Midbrain (tissue), 1 donor: Measurements from ENCODE around the gene CDH13.

Source experiments
- DNase-seq: peaks from one replicate; lab custom pipeline; 2025; lab: John Stamatoyannopoulos, UW

Gene CDH13

GRCh38 chr16:83174671-83175070, 547.9 kb downstream of the CDH13 start:
- no peak for DNase-seq

GRCh38 chr16:83176802-83177201, 550.0 kb downstream of the CDH13 start:
- peak; percentile 33 for DNase-seq

GRCh38 chr16:83185902-83186301, 559.1 kb downstream of the CDH13 start:
- no peak for DNase-seq

- no peak for DNase-seq
Observed at GRCh38 chr16:83187405-83187804, 560.6 kb downstream of the CDH13 start.

- DNase-seq: no peak
Observed at GRCh38 chr16:83196796-83197195, 570.0 kb downstream of the CDH13 start.

GRCh38 chr16:83197450-83197849, 570.7 kb downstream of the CDH13 start:
- DNase-seq: no peak

- no peak for DNase-seq
Observed at GRCh38 chr16:83198977-83199376, 572.2 kb downstream of the CDH13 start.

GRCh38 chr16:83200005-83200779, 573.4 kb downstream of the CDH13 start:
- DNase-seq: peak; percentile 25

GRCh38 chr16:83201748-83202147, 575.0 kb downstream of the CDH13 start:
- no peak for DNase-seq

GRCh38 chr16:83205896-83206295, 579.1 kb downstream of the CDH13 start:
- no peak for DNase-seq

GRCh38 chr16:83206426-83206825, 579.7 kb downstream of the CDH13 start:
- no peak for DNase-seq

GRCh38 chr16:83211711-83212110, 584.9 kb downstream of the CDH13 start:
- DNase-seq: no peak

- DNase-seq: no peak
Observed at GRCh38 chr16:83212301-83212841, 585.6 kb downstream of the CDH13 start.

GRCh38 chr16:83214671-83215070, 587.9 kb downstream of the CDH13 start:
- DNase-seq: no peak

GRCh38 chr16:83215406-83216001, 588.7 kb downstream of the CDH13 start:
- no peak for DNase-seq

- DNase-seq: no peak
Observed at GRCh38 chr16:83219285-83219684, 592.5 kb downstream of the CDH13 start.

- no peak for DNase-seq
Observed at GRCh38 chr16:83220066-83220465, 593.3 kb downstream of the CDH13 start.

GRCh38 chr16:83224642-83225041, 597.9 kb downstream of the CDH13 start:
- no peak for DNase-seq

- DNase-seq: no peak
Observed at GRCh38 chr16:83227336-83227735, 600.6 kb downstream of the CDH13 start.

- DNase-seq: no peak
Observed at GRCh38 chr16:83231729-83232128, 605.0 kb downstream of the CDH13 start.

GRCh38 chr16:83233153-83233552, 606.4 kb downstream of the CDH13 start:
- DNase-seq: no peak

GRCh38 chr16:83238949-83239691, 612.4 kb downstream of the CDH13 start:
- DNase-seq: no peak

GRCh38 chr16:83244057-83244456, 617.3 kb downstream of the CDH13 start:
- DNase-seq: no peak
